ENCODE results near the gene IL1RL2.

DNA sequence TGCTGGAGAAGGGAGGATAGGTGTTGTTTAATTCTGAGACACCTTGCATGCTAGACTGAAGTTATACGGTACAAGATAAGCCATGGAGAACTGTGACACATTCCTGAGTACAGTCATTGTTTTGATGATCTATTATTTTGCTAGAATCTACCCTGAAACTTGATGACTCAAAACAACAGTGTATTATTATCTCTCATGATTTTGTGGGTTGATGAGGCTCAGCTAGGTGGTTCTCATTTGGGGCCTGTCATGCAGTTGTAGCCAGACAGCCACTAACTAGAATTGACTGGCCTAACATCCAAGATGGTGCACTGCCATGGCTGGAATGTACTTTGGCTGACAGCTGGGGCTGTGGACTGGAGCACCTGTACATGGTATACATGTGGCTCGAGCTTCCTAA lies 49.7 kb upstream of the IL1RL2 start:
- TF ChIP-seq, protein P1, sequence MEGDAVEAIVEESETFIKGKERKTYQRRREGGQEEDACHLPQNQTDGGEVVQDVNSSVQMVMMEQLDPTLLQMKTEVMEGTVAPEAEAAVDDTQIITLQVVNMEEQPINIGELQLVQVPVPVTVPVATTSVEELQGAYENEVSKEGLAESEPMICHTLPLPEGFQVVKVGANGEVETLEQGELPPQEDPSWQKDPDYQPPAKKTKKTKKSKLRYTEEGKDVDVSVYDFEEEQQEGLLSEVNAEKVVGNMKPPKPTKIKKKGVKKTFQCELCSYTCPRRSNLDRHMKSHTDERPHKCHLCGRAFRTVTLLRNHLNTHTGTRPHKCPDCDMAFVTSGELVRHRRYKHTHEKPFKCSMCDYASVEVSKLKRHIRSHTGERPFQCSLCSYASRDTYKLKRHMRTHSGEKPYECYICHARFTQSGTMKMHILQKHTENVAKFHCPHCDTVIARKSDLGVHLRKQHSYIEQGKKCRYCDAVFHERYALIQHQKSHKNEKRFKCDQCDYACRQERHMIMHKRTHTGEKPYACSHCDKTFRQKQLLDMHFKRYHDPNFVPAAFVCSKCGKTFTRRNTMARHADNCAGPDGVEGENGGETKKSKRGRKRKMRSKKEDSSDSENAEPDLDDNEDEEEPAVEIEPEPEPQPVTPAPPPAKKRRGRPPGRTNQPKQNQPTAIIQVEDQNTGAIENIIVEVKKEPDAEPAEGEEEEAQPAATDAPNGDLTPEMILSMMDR (conservative IDR thresholded peaks at IDR 0.05 in 1 of 2, IDR thresholded peaks at IDR 0.05 in 1 of 2; ENCODE audit: low read depth in 1 of 2, low read length in 2 of 2): no peak
- no peak for TF ChIP-seq EZH2 (IDR thresholded peaks at IDR 0.05; ENCODE audit: low read length, missing control alignments)

All from fibroblast of lung (primary cell).